ENCODE data around the gene HES4.

HES4 gene

GRCh38 chr1:1024149-1024770 is 24.4 kb upstream of the HES4 start:
- Histone ChIP-seq H3K4me1 (ENCODE audit: insufficient read depth, low read length, severe bottlenecking) (peaks cover 4% of the 10 kb centered on the region), H3K4me2 (ENCODE audit: low read length) (no peak overlapping the region), H3K27me3 (ENCODE audit: insufficient read depth, low read length) (peaks cover 21% of the 10 kb centered on the region), H4K20me1 (ENCODE audit: insufficient read depth, low read length) (no peaks in the 10 kb centered on the region), H3K9me2 (ENCODE audit: low read depth, low read length) (no peaks in the 10 kb centered on the region), H3K4me3 (ENCODE audit: low read depth, low read length, poor library complexity, severe bottlenecking) (no peak overlapping the region), H2AFZ (ENCODE audit: low read length) (no peak overlapping the region), H3K9me3 (ENCODE audit: low read length) (no peaks in the 10 kb centered on the region), H3K79me2 (ENCODE audit: insufficient read depth, low read length) (no peaks in the 10 kb centered on the region), H3K9ac (ENCODE audit: low read length) (no peak overlapping the region), H3K27ac (ENCODE audit: low read depth, low read length, poor library complexity, severe bottlenecking) (no peak overlapping the region), H3K36me3 (ENCODE audit: insufficient read depth, low read length) (no peaks in the 10 kb centered on the region), H3F3A (ENCODE audit: insufficient read depth, low read length) (no peaks in the 10 kb centered on the region)
- TF ChIP-seq CTCF (IDR thresholded peaks at IDR 0.05; ENCODE audit: low read length) (no peak), EZH2 (IDR thresholded peaks at IDR 0.05; ENCODE audit: borderline replicate concordance, low read length) (no peak)

GRCh38 chr1:1023700-1024099 is 23.8 kb upstream of the HES4 start:
- no peaks in the 10 kb centered on the region for H3K36me3 ChIP-seq (ENCODE audit: insufficient read depth, low read length)
- no peaks in the 10 kb centered on the region for H3K9me3 ChIP-seq (ENCODE audit: low read length)
- no peak overlapping the region for H3K4me2 ChIP-seq (ENCODE audit: low read length)
- H2AFZ ChIP-seq (ENCODE audit: low read length): no peak overlapping the region
- TF ChIP-seq CTCF (IDR thresholded peaks at IDR 0.05; ENCODE audit: low read length) (no peak), EZH2 (IDR thresholded peaks at IDR 0.05; ENCODE audit: borderline replicate concordance, low read length) (no peak)
- no peaks in the 10 kb centered on the region for H4K20me1 ChIP-seq (ENCODE audit: insufficient read depth, low read length)
- no peaks in the 10 kb centered on the region for H3F3A ChIP-seq (ENCODE audit: insufficient read depth, low read length)
- no peaks in the 10 kb centered on the region for H3K9me2 ChIP-seq (ENCODE audit: low read depth, low read length)
- no peak overlapping the region for H3K4me3 ChIP-seq (ENCODE audit: low read depth, low read length, poor library complexity, severe bottlenecking)
- H3K4me1 ChIP-seq (ENCODE audit: insufficient read depth, low read length, severe bottlenecking): peaks cover 4% of the 10 kb centered on the region
- H3K9ac ChIP-seq (ENCODE audit: low read length): no peak overlapping the region
- H3K27ac ChIP-seq (ENCODE audit: low read depth, low read length, poor library complexity, severe bottlenecking): no peak overlapping the region
- peaks cover 21% of the 10 kb centered on the region for H3K27me3 ChIP-seq (ENCODE audit: insufficient read depth, low read length)
- no peaks in the 10 kb centered on the region for H3K79me2 ChIP-seq (ENCODE audit: insufficient read depth, low read length)

- Histone ChIP-seq H3K4me3 (ENCODE audit: low read depth, low read length, poor library complexity, severe bottlenecking) (no peak overlapping the region), H3K36me3 (ENCODE audit: insufficient read depth, low read length) (no peaks in the 10 kb centered on the region), H3K9me2 (ENCODE audit: low read depth, low read length) (no peaks in the 10 kb centered on the region), H2AFZ (ENCODE audit: low read length) (no peak overlapping the region), H3K9me3 (ENCODE audit: low read length) (no peaks in the 10 kb centered on the region), H3K27ac (ENCODE audit: low read depth, low read length, poor library complexity, severe bottlenecking) (no peak overlapping the region), H3K79me2 (ENCODE audit: insufficient read depth, low read length) (no peaks in the 10 kb centered on the region), H3K27me3 (ENCODE audit: insufficient read depth, low read length) (peaks cover 17% of the 10 kb centered on the region), H3F3A (ENCODE audit: insufficient read depth, low read length) (no peaks in the 10 kb centered on the region), H3K9ac (ENCODE audit: low read length) (no peak overlapping the region), H3K4me1 (ENCODE audit: insufficient read depth, low read length, severe bottlenecking) (peaks cover 4% of the 10 kb centered on the region), H4K20me1 (ENCODE audit: insufficient read depth, low read length) (no peaks in the 10 kb centered on the region), H3K4me2 (ENCODE audit: low read length) (no peak overlapping the region)
- TF ChIP-seq CTCF (IDR thresholded peaks at IDR 0.05; ENCODE audit: low read length): no peak
- TF ChIP-seq EZH2 (IDR thresholded peaks at IDR 0.05; ENCODE audit: borderline replicate concordance, low read length): no peak
Observed at GRCh38 chr1:1022302-1023009, 22.6 kb upstream of the HES4 start.

All from OCI-LY1 (cell line).